Transverse colon (tissue), 4 donors: ENCODE results near the gene C1orf122. TPM values are rescaled to one million over a fixed set of nuclear protein-coding genes. Genes with fewer than 3 reads are reported as not detected.

Experiments
- DNase-seq: peaks from one replicate; pipeline ENCODE4 v3.0.0-alpha.2; 2019
- H3K27ac ChIP-seq, 4 donors: fragments of 200-600 bp; sonication (generic); 2 replicates each; pipeline ENCODE4 v1.5.1; 2016 to 2018; ENCODE audit warnings: inconsistent platforms in 4 of 4
- H3K27me3 ChIP-seq: fragments of 200-600 bp; sonication (generic); 2 replicates; pipeline ENCODE4 v1.5.1; 2017; ENCODE audit warnings: inconsistent platforms
- H3K36me3 ChIP-seq, 4 donors: fragments of 200-600 bp; sonication (generic); 2 replicates each; pipeline ENCODE4 v1.5.1; 2017 to 2019; ENCODE audit warnings: inconsistent platforms in 4 of 4
- H3K4me1 ChIP-seq, 4 donors: fragments of 200-600 bp; sonication (generic); 2 replicates each; pipeline ENCODE4 v1.5.1; 2017 to 2020; ENCODE audit warnings: inconsistent platforms in 4 of 4
- H3K4me3 ChIP-seq, 4 donors: fragments of 200-600 bp; sonication (generic); 1 replicate in 1 of 4; 2 replicates in 3 of 4; pipeline versions ENCODE4 v1.5.1 to v1.6.1; 2017 to 2019; ENCODE audit warnings: inconsistent platforms in 4 of 4
- H3K9me3 ChIP-seq, 2 donors: fragments of 200-600 bp; sonication (generic); 2 replicates each; pipeline ENCODE4 v1.5.1; 2017 to 2019; ENCODE audit warnings: inconsistent platforms in 2 of 2
- EP300 ChIP-seq: sonication (generic); formaldehyde crosslinking; IDR thresholded peaks from one replicate; pipeline ENCODE4 v1.6.1; 2017; ENCODE audit warnings: antibody characterized with exemption, low read depth
- POLR2A ChIP-seq: fragments of 450-650 bp; IDR thresholded peaks from one replicate; pipeline ENCODE4 v1.6.1; 2016; ENCODE audit warnings: antibody characterized with exemption, mild to moderate bottlenecking, moderate library complexity
- POLR2AphosphoS5 ChIP-seq, 3 donors: sonication (generic); formaldehyde crosslinking; IDR thresholded peaks; one replicate each; pipeline ENCODE4 v1.6.1; 2016; ENCODE audit warnings: antibody characterized with exemption in 3 of 3
- WGBS, 2 donors: methylation state at CpG; one replicate each; pipeline ENCODE4 v1.1.5; 2018; ENCODE audit warnings: low coverage in 1 of 2; 5-methylcytosine and 5-hydroxymethylcytosine counted together
- in situ Hi-C, 4 donors: fragments of 200-750 bp; cut with MboI; loops; one replicate each; pipeline versions ENCODE4 v1.15.0 to v1.15.1; 2017; ENCODE audit warnings: low sequenced_read_pairs in 3 of 4, low pct_ligation_motif_present in 1 of 4, low pct_unique_long_range_greater_than_20kb in 1 of 4
- intact Hi-C: fragments of 100-400 bp; cut with DNase I; formaldehyde crosslinking; loops from one replicate; pipeline ENCODE4 v1.15.1; 2023; ENCODE audit warnings: low total_unique reads
- total RNA-seq, 4 donors: library from RNA; depleted of rRNA; stranded (reverse); fragments of >200 nt; gene quantifications; one replicate each; pipeline ENCODE4 v1.1.0, GENCODE V29; 2016
- TF ChIP-seq, protein P1 (sequence below), 5 experiments: fragments of 200-600 bp in 3 of 5; fragments of 450-650 bp in 2 of 5; sonication (generic) in 3 of 5; IDR thresholded peaks; 1 replicate in 2 of 5; 2 replicates in 3 of 5; pipeline ENCODE4 v1.5.1; 2016 to 2017; ENCODE audit warnings: antibody characterized with exemption in 5 of 5, inconsistent platforms in 3 of 5, mild to moderate bottlenecking in 2 of 5, moderate library complexity in 1 of 5

Gene C1orf122
- total RNA-seq, 4 donors from 2014 or later, result 48.9 to 71.6 (median 55.2) TPM

DNA sequence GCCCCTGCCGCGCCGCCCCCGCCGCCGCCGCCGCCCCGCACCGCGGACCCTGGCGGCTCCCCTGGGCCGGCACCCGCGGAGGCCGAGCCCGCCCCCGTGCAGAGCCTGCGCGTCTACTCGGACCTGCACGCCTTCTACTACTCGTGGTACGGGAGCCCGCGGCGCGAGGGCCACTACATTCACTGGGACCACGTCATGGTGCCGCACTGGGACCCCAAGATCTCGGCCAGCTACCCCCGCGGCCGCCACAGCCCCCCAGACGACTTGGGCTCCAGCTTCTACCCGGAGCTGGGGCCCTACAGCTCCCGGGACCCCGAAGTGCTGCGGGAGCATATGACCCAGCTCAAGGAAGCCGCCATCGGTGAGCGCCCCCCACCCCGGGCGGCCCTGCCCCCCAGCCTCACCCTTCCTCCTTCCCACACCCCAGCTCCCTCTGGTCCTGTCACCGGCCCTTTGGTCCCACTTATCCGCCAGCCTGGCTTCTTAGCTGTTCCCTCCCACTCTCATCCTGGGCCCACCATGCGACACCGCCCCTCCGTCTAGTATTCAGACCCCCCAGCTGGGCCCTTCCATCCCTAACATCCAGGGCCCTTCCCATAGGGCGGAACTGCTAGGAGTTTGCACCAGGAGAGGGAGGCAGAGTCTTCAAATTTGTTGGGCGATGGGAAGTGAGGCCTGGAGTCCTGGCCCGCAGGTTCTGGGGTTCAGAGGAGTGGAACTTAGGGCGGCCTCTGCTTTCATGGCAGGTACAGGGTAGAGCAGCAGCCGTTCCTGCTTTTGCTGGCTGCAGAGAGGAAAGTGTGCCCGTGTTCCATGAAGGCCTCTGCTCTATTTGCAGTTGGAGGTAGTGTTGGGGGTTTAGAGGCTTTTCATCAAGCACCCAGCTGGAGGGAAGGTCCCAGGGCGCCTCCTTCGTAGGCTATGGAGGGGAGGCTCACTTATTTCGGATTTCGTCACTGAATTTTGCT lies 12.9 kb upstream of the C1orf122 start:
- in situ Hi-C loops, result no loop called here
- no peak for DNase-seq
- no peak for TF ChIP-seq POLR2A
- TF ChIP-seq POLR2AphosphoS5 (IDR thresholded peaks at IDR 0.05), result no peak
- no peak for TF ChIP-seq EP300
- TF ChIP-seq, protein P1, sequence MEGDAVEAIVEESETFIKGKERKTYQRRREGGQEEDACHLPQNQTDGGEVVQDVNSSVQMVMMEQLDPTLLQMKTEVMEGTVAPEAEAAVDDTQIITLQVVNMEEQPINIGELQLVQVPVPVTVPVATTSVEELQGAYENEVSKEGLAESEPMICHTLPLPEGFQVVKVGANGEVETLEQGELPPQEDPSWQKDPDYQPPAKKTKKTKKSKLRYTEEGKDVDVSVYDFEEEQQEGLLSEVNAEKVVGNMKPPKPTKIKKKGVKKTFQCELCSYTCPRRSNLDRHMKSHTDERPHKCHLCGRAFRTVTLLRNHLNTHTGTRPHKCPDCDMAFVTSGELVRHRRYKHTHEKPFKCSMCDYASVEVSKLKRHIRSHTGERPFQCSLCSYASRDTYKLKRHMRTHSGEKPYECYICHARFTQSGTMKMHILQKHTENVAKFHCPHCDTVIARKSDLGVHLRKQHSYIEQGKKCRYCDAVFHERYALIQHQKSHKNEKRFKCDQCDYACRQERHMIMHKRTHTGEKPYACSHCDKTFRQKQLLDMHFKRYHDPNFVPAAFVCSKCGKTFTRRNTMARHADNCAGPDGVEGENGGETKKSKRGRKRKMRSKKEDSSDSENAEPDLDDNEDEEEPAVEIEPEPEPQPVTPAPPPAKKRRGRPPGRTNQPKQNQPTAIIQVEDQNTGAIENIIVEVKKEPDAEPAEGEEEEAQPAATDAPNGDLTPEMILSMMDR (IDR thresholded peaks at IDR 0.05), result no peak
- Histone ChIP-seq H3K9me3 (no peaks in the 10 kb centered on the region), H3K27ac (no peak overlapping the region), H3K4me3 (peak overlapping the region; percentile 15 to 74 (median 53)), H3K27me3 (peaks cover 21% of the 10 kb centered on the region), H3K36me3 (peaks cover 0 to under 1% (median 0%) of the 10 kb centered on the region in 4 donors), H3K4me1 (peaks cover 12 to 22% (median 16%) of the 10 kb centered on the region in 4 donors)
- intact Hi-C loops, result no loop called here
- 24 to 100% methylated on average over 1 to 25 of the region's 59 CpGs for WGBS, 2 donors

DNA sequence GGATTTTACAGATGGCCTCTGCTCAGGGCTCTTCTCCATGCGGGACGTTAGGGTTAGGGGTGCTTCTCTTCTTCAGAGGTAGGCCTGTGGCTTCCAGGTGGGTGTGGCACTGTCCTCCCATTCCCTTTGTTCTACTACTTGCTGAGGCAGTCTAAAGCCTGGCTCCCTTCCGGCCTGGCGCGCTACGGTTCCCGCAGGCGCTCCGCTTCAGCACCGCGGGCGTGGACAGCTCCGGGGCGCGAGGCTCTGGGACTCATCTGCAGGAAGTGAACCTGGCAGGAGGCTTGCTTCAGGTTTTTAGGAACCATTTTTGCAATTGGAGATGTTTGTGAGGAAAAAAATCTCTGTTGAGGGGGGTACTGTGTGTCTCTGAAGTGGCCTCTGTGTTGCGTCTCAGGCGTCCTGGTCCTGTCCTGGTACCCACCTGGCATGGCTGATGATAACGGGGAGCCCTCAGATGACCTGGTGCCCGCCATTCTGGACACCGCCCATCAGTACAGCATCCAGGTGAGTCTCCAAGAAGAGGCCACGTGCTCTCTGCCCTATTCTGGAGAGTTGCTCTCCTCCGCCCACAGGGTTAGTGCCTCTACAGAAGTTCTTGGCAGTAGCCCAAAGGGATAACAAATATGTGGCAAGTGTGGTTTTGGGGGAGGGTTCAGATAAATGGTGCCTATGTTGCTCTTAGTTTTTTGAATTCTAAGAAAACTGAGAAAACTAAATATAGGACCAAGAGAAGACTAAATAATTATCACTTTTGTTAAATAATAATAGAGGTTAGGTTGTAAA lies 12.1 kb upstream of the C1orf122 start:
- Histone ChIP-seq H3K27ac (no peak overlapping the region), H3K4me3 (peak overlapping the region in 1 of 4 donors; percentile 74), H3K27me3 (peaks cover 21% of the 10 kb centered on the region), H3K4me1 (peaks cover 12 to 22% (median 16%) of the 10 kb centered on the region in 4 donors), H3K36me3 (peaks cover 0 to 4% (median 0%) of the 10 kb centered on the region in 4 donors), H3K9me3 (no peaks in the 10 kb centered on the region)
- no peak for TF ChIP-seq POLR2AphosphoS5 (IDR thresholded peaks at IDR 0.05)
- TF ChIP-seq POLR2A, result no peak
- TF ChIP-seq, protein P1 (IDR thresholded peaks at IDR 0.05), result no peak
- TF ChIP-seq EP300, result no peak
- in situ Hi-C loops (no loop called here), intact Hi-C loops (no loop called here)
- WGBS, 2 donors, result 35 to 80% methylated on average over 1 to 21 of the region's 22 CpGs
- DNase-seq, result peak; percentile 62

DNA sequence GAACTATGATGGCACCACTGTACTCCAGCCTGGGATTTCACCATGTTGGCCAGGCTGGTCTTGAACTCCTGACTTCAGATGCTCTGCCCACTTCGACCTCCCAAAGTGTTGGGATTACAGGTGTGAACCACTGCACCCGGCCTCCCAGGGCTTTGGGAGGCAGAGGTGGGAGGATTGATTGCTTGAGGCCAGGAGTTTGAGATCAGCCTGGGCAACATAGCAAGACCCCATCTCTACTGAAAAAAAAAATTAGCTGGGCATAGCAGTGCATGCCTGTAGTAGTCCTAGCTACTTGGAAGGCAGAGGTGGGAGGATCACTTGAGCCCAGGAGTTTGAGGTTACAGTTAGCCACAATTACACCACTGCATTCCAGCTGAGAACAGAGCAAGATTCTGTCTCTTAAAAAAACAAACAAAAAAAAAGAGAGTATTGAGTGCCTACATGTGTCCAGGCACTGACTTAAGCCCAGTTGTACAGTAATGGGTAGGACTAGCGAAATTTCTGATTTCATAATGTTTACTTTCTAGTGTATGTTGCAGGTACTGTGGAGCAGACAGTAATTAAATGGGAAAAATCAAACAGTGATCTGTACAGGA lies 9.7 kb upstream of the C1orf122 start:
- Histone ChIP-seq H3K4me1 (peaks cover 12 to 20% (median 16%) of the 10 kb centered on the region in 4 donors), H3K36me3 (peaks cover 0 to 16% (median 3%) of the 10 kb centered on the region in 4 donors), H3K4me3 (no peak overlapping the region), H3K27me3 (peaks cover 13% of the 10 kb centered on the region), H3K9me3 (no peaks in the 10 kb centered on the region), H3K27ac (no peak overlapping the region)
- in situ Hi-C loops, result no loop called here
- 98 to 100% methylated on average over 1 to 3 of the region's 3 CpGs for WGBS, 2 donors
- no peak for TF ChIP-seq POLR2A
- TF ChIP-seq, protein P1 (IDR thresholded peaks at IDR 0.05), result no peak
- TF ChIP-seq EP300, result no peak
- no peak for TF ChIP-seq POLR2AphosphoS5 (IDR thresholded peaks at IDR 0.05)
- intact Hi-C loops, result no loop called here
- no peak for DNase-seq
